NCI-H2196 treated with DMSO at 0.1 percent for 48 hours (cell line): ENCODE results near the gene SMPX.

ENCODE experiments used
- DNase-seq: peaks from one replicate; lab custom pipeline; 2025; ENCODE audit not compliant: unreplicated experiment; lab: John Stamatoyannopoulos, UW

Gene SMPX

DNA sequence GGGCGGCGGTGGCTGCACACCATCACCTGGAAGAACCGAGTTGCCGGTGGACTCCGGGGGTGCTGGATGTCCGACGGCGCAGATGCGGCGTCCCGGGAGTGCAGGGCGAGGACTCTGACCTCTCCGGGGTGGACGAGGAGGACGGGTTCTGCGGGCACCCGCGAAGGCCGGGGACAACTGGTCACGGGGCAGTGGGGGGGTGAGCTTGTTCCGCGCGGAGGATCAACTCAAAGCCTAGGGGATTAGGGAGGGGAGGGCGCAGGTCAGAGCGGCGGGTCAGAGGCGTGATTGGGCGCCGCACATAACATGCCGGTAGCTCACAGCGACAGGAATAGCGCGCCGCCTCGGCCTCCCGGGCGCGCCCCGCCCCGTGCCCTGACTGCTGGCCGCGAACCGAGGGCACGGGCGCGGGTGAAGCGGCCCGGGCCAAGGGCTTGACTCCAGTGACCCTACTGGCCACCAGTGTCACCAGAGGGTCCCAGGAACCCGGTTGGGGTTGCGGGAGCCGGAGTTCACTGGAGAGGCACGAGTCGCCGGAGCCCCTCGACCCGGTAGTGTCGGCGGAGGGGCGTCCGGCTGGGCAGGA is 99.7 kb downstream of the SMPX start, which contains the start of gene KLHL34:
TSS of gene KLHL34 (minus strand) at position 179 of the 586 bp plus-strand sequence. CDS start 542 bp downstream, outside the sequence.
- DNase-seq: no peak

DNA sequence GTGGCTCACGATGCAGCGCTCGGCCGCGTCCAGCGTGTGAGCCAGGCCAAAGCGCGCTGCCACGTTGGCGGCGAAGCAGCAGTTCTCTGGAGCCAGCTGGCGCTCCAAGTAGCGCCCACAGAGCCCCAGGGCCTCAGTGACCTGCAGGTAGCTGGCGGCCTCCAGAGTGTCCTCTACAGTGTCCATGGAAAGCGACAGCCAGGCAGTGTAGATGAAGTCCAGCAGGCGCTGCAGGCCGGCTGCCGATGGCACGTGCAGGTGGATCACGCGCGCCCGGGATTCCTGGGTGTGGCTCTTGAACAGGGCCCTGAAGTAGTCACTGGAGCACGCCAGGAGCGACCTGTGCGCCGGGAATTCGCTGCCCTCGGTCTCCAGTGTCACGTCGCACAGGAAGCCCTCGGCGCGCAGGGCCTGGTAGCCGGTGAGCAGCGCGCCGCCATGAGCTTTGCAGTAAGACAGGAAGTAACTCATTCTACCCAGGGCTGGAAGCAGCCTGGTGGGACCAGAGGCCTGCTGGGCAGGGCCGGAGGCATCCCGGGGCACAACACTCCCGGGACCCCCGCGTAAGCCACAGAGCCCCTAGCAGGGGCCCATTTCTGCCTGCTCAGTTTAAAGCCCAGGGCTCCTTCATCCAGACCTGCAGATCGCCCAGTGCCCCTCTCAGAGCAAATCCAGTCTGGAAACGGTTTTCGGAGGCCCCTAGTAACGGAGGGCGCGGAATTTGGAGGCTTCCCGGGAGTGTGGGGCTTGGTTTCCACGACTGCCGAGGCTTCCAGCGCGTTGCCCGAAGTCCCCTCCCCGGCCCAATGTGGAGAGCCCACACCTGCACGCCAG is 100.4 kb downstream of the SMPX start:
- no peak for DNase-seq

DNA sequence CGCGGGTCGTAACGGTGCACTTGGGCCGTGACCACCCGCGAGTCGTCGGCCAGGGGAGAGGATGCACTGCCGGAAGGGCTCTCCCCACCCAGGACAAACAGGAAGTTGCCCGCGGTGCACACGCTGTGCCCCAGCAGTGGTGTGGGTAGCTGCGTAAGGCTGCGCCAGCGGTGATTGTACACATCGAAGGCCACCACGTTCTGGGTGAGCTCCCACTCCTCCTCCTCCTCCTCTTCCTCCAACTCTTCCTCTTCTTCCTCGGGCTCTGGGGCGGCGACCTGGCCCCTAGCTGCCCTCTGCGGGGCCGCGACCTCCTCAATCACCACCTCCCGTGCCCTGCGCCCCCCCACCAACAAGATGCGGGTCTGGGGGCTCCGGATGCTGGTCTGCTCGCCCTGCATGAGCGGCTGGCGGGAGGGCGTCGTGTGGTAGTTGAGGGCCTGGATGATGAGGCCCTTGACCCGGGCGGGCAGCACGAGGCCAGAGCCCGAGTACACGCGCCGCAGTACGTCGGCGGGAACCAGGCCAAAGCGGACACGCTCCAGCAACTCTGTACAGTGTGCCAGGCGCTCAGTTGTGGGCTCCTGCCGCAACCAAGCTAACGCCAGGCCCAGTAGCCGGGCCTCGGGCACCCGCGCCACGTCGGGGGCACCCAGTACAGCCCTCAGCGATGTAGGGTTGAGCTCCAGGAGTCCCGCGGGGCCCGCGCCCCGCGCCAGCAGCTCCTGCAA is 101.2 kb downstream of the SMPX start:
- DNase-seq: no peak
